ENCODE data around the gene RASAL2. TPM values are rescaled to one million over a fixed set of nuclear protein-coding genes. Genes with fewer than 3 reads are reported as not detected.
"Not testable (repeated sequence)": the region's sequence is repeated elsewhere in the genome, so short reads cannot be mapped to it uniquely, and the experiment has no call there.

RASAL2 gene
- total RNA-seq, 8 experiments from 2014 or later: 8.0 to 36.6 (median 23.7) TPM

- Histone ChIP-seq H3K4me1 (replicated peaks in 1 of 2) (peaks cover 11 to 17% of the 10 kb centered on the region in 2 donors), H3K4me3 (no peak overlapping the region), H3K27ac (no peak overlapping the region)
- in situ Hi-C loops (cut with MboI; ENCODE audit: low pct_unique_long_range_greater_than_20kb in 2 of 9, low sequenced_read_pairs in 9 of 9, unreplicated experiment in 9 of 9): no loop called here
- WGBS, 10 experiments: 83 to 100% (median 100%) methylated on average over 1 of the region's 1 CpG; no CpG with 5 or more reads in 2 of the 10 experiments
- ATAC-seq (replicated peaks in 6 of 8): no peak
Measured at GRCh38 chr1:178385662-178386061, 291.8 kb downstream of the RASAL2 start.

DNA sequence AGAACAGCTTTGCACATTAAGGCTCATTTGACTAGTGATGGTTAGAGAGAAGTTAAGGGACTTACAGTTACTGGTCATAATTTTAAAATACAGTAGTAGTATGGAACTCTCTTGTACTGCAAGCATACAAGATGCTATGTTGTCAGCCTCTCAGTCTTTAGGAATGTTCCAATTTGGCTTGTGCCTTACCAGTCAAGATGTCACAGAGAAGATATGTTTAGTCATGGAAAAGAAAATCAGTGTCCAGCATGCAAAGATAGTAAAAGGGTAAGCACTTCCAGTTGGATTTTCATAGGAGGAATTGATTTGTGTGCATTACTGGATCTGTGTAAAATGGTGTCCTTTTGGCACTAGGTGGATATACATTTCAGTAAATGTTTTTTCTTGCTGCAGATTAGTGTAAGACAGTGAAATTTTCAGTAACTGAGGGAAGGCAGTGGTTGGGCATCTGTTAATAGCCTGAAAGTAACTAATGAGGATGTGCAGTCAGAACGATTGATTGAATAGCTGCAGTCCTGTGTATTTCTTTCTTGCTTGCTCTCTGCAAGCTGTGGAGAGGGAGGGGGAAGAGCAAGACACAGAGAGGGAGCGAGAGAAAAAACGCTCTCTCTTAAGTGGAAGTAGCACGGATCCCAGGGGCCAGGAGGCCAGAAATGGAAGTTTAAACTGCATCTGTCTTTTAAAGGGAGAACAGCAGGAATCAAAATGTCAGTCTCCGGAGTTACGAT is 294.7 kb downstream of the RASAL2 start:
- no peak overlapping the region for H3K27ac ChIP-seq
- WGBS, 10 experiments: 19 to 68% (median 43%) methylated on average over 1 to 6 of the region's 6 CpGs
- in situ Hi-C loops (cut with MboI; ENCODE audit: low pct_unique_long_range_greater_than_20kb in 2 of 9, low sequenced_read_pairs in 9 of 9, unreplicated experiment in 9 of 9): no loop called here
- H3K4me3 ChIP-seq: peak overlapping the region in 1 of 5 donors; percentile 4
- ATAC-seq (replicated peaks in 6 of 8): peak in 7 of 8 experiments; percentile 33 to 97 (median 93)
- peaks cover 11 to 17% of the 10 kb centered on the region in 2 donors for H3K4me1 ChIP-seq (replicated peaks in 1 of 2)

GRCh38 chr1:178389441-178389840 is 295.5 kb downstream of the RASAL2 start:
- Histone ChIP-seq H3K4me3 (no peak overlapping the region), H3K27ac (no peak overlapping the region), H3K4me1 (replicated peaks in 1 of 2) (peaks cover 11 to 17% of the 10 kb centered on the region in 2 donors)
- in situ Hi-C loops (cut with MboI; ENCODE audit: low pct_unique_long_range_greater_than_20kb in 2 of 9, low sequenced_read_pairs in 9 of 9, unreplicated experiment in 9 of 9): no loop called here
- ATAC-seq (replicated peaks in 6 of 8): peak in 1 of 8 experiments; percentile 31

- ATAC-seq (replicated peaks in 6 of 8); in situ Hi-C loops (cut with MboI; ENCODE audit: low pct_unique_long_range_greater_than_20kb in 2 of 9, low sequenced_read_pairs in 9 of 9, unreplicated experiment in 9 of 9); H3K27ac ChIP-seq; H3K4me3 ChIP-seq: not testable (repeated sequence)
- 77 to 98% (median 91%) methylated on average over 4 to 8 of the region's 8 CpGs for WGBS, 10 experiments
- H3K4me1 ChIP-seq (replicated peaks in 1 of 2): peaks cover 11 to 17% of the 10 kb centered on the region in 2 donors
Measured at GRCh38 chr1:178390280-178390679, 296.4 kb downstream of the RASAL2 start.

DNA sequence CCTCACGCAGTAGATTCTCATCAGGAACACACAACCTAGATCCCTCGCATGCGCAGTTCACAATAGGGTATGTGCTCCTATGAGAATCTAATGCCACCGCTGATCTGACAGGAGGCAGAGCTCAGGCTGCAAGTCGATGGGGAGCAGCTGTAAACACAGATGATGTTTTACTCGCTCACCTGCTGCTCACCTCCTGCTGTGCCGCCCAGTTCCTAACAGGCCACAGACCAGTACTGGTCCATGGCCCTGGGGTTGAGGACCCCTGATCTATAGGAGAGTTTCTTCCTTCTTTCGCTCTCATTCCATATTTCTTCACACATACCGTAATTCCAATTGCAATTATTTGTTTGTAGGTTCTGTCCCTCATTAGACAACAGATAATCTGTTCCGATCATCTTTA is 299.5 kb downstream of the RASAL2 start:
- no peak for ATAC-seq (replicated peaks in 6 of 8)
- 60 to 100% (median 90%) methylated on average over 1 to 10 of the region's 10 CpGs for WGBS, 10 experiments
- in situ Hi-C loops (cut with MboI; ENCODE audit: low pct_unique_long_range_greater_than_20kb in 2 of 9, low sequenced_read_pairs in 9 of 9, unreplicated experiment in 9 of 9): no loop called here
- H3K4me3 ChIP-seq: no peak overlapping the region
- no peak overlapping the region for H3K27ac ChIP-seq
- H3K4me1 ChIP-seq (replicated peaks in 1 of 2): peaks cover 7 to 13% of the 10 kb centered on the region in 2 donors

DNA sequence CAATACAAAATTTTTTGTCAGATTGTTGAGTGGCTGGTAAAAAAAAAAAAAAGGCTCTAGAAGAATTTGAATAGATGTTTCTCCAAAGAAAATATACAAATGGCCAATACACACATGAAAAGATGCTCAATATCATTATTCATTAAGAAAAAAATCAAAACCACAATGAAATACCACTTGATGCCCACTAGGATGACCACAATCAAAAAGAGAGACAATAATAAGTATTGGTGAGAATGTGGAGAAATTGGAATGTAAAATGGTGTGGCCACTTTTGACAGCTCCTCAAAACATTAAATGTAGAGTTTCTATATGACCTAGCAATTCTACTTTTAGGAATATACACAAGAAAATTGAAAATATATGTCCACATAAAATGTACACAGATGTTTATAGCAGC is 302.9 kb downstream of the RASAL2 start:
- no peaks in the 10 kb centered on the region for H3K4me1 ChIP-seq (replicated peaks in 1 of 2)
- no peak for ATAC-seq (replicated peaks in 6 of 8)
- in situ Hi-C loops (cut with MboI; ENCODE audit: low pct_unique_long_range_greater_than_20kb in 2 of 9, low sequenced_read_pairs in 9 of 9, unreplicated experiment in 9 of 9): no loop called here

DNA sequence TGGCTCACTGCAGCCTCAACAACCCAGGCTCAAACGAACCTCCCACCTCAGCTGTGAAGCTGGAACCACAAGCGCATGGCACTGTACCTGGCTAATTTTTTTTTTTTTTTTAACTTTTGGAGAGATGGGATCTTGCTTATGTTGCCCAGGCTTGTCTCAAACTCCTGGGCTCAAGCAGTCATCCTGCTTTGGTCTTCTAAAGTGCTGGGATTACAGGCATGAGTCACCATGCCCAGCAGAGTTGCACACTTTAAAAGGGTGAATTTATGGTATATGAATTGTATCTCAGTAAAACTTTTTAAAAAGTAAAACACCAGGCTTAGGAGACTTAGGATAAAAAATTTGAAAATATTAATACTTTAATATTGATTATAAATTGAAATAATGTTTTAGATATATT is 303.8 kb downstream of the RASAL2 start:
- 78 to 100% (median 96%) methylated on average over 1 to 2 of the region's 2 CpGs; no CpG with 5 or more reads in 6 of the 10 experiments for WGBS, 10 experiments
- in situ Hi-C loops (cut with MboI; ENCODE audit: low pct_unique_long_range_greater_than_20kb in 2 of 9, low sequenced_read_pairs in 9 of 9, unreplicated experiment in 9 of 9): no loop called here
- peak in 1 of 8 experiments; percentile 28 for ATAC-seq (replicated peaks in 6 of 8)

More for the DNA sequence above, 302.9 kb downstream of the RASAL2 start:
- Histone ChIP-seq H3K27ac (no peak overlapping the region), H3K4me3 (no peak overlapping the region)

DNA sequence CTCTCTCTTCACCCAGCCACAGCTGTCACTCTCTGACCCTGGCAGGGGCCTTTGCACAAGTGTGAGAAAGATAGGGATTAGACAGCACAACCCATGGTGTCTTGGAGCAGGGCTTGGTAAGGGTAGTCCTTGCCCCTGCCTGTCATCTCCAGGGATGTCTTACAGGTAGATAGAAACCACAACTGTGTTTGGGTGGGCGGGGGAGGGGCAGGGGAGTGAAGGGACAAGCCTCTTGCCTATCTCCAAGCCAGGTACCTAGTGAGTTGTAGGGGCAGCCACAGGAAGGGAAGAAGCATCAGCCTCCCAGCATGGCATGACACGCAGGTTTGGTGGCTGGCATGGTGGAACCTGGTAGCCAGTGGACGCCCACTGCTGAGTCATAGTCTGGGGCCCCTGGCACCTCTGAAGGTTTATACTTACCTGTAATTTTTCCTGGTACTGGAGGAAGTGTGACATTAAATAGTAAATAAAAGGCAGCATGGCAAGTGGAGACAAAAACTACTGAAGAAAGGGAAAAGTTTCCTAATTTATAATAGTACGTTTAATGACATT is 305.3 kb downstream of the RASAL2 start:
- ATAC-seq (replicated peaks in 6 of 8): no peak
- in situ Hi-C loops (cut with MboI; ENCODE audit: low pct_unique_long_range_greater_than_20kb in 2 of 9, low sequenced_read_pairs in 9 of 9, unreplicated experiment in 9 of 9): no loop called here
- WGBS, 10 experiments: 83 to 100% (median 99%) methylated on average over 1 to 4 of the region's 4 CpGs; no CpG with 5 or more reads in 1 of the 10 experiments
- Histone ChIP-seq H3K4me3 (no peak overlapping the region), H3K27ac (no peak overlapping the region), H3K4me1 (replicated peaks in 1 of 2) (no peaks in the 10 kb centered on the region)

More for the DNA sequence above, 303.8 kb downstream of the RASAL2 start:
- Histone ChIP-seq H3K4me1 (replicated peaks in 1 of 2) (no peaks in the 10 kb centered on the region), H3K27ac (no peak overlapping the region), H3K4me3 (no peak overlapping the region)

DNA sequence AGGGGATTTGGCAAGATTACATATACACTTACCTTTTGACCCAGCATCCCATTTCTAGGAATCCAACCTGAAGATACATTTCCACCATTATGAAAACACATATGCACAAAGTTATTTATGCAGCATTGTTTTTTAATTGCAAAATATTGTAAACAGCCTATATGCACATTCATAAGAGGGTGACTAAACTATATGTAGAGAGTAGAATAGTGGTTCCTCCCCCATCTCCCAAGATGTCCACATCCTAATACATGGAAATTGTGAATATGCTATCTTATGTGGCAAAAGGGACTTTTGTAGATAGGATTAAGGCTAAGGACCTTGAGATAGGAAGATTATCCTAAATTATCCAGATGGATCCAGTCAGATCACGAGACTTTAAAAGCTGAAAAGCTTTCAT is 311.2 kb downstream of the RASAL2 start:
- WGBS, 10 experiments: 50 to 100% (median 89%) methylated on average over 1 of the region's 1 CpG; no CpG with 5 or more reads in 1 of the 10 experiments
- in situ Hi-C loops (cut with MboI; ENCODE audit: low pct_unique_long_range_greater_than_20kb in 2 of 9, low sequenced_read_pairs in 9 of 9, unreplicated experiment in 9 of 9): no loop called here
- Histone ChIP-seq H3K4me3 (no peak overlapping the region), H3K27ac (no peak overlapping the region), H3K4me1 (replicated peaks in 1 of 2) (peaks cover 0 to 3% of the 10 kb centered on the region in 2 donors)
- ATAC-seq (replicated peaks in 6 of 8): peak in 3 of 8 experiments; percentile 38 to 78 (median 69)

DNA sequence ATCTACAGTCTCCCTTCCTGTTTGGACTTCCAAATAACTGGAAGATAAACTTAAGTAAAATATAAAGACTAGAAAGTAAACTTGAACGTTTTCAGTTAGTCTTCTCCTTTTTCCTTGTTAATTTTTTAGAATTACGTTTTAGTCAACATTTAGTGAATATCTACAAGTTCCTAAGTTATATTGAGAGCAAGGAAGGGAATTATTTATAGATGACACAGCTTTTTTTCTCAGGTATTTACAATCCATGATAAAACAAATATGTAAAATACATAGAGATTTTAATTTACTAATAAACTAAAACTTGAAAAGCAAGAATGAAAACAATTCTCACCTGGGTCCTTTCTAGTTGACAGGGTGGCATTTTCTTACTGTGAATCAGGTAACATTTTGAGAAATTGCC is 313.3 kb downstream of the RASAL2 start:
- Histone ChIP-seq H3K4me1 (replicated peaks in 1 of 2) (peaks cover 0 to 3% of the 10 kb centered on the region in 2 donors), H3K27ac (no peak overlapping the region), H3K4me3 (no peak overlapping the region)
- in situ Hi-C loops (cut with MboI; ENCODE audit: low pct_unique_long_range_greater_than_20kb in 2 of 9, low sequenced_read_pairs in 9 of 9, unreplicated experiment in 9 of 9): no loop called here
- ATAC-seq (replicated peaks in 6 of 8): no peak
- 51 to 87% (median 71%) methylated on average over 1 to 2 of the region's 2 CpGs; no CpG with 5 or more reads in 1 of the 10 experiments for WGBS, 10 experiments

DNA sequence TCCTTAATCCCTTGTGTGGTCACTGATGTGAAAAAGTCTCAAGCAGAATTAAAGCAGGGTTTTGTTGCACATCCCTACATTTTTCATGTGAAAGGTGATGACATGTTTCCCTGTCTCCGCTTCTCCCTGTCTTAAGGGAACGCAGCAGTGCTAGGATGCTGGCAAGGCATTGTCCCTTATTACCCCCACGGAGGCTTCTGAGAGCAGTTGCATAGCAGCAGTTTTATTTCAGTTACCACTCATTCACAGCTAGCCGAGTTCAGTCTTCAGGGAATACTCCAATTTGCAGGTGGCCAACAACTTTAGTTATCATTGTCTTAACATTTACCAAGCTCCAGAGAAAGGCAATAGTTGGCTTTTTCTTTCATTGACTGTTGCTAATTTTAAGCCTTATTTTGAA is 313.8 kb downstream of the RASAL2 start:
- ATAC-seq (replicated peaks in 6 of 8): peak in 5 of 8 experiments; percentile 78 to 98 (median 89)
- 17 to 100% (median 37%) methylated on average over 1 to 4 of the region's 4 CpGs; no CpG with 5 or more reads in 1 of the 10 experiments for WGBS, 10 experiments
- H3K27ac ChIP-seq: no peak overlapping the region

GRCh38 chr1:178408871-178409270 is 315.0 kb downstream of the RASAL2 start:
- no peak overlapping the region for H3K27ac ChIP-seq
- in situ Hi-C loops (cut with MboI; ENCODE audit: low pct_unique_long_range_greater_than_20kb in 2 of 9, low sequenced_read_pairs in 9 of 9, unreplicated experiment in 9 of 9): no loop called here
- no peak for ATAC-seq (replicated peaks in 6 of 8)
- no peak overlapping the region for H3K4me3 ChIP-seq
- WGBS, 10 experiments: 80 to 100% (median 95%) methylated on average over 1 to 2 of the region's 2 CpGs; no CpG with 5 or more reads in 6 of the 10 experiments
- H3K4me1 ChIP-seq (replicated peaks in 1 of 2): peaks cover 0 to 3% of the 10 kb centered on the region in 2 donors

More for the DNA sequence above, 313.8 kb downstream of the RASAL2 start:
- H3K4me3 ChIP-seq: no peak overlapping the region
- in situ Hi-C loops (cut with MboI; ENCODE audit: low pct_unique_long_range_greater_than_20kb in 2 of 9, low sequenced_read_pairs in 9 of 9, unreplicated experiment in 9 of 9): no loop called here
- peaks cover 0 to 3% of the 10 kb centered on the region in 2 donors for H3K4me1 ChIP-seq (replicated peaks in 1 of 2)

- WGBS, 10 experiments: 80 to 100% (median 92%) methylated on average over 1 to 2 of the region's 2 CpGs; no CpG with 5 or more reads in 1 of the 10 experiments
Measured at GRCh38 chr1:178409541-178409940, 315.6 kb downstream of the RASAL2 start.

More at GRCh38 chr1:178409541-178409940, 315.6 kb downstream of the RASAL2 start:
- H3K27ac ChIP-seq: no peak overlapping the region
- in situ Hi-C loops (cut with MboI; ENCODE audit: low pct_unique_long_range_greater_than_20kb in 2 of 9, low sequenced_read_pairs in 9 of 9, unreplicated experiment in 9 of 9): no loop called here
- ATAC-seq (replicated peaks in 6 of 8): no peak
- peaks cover 0 to 3% of the 10 kb centered on the region in 2 donors for H3K4me1 ChIP-seq (replicated peaks in 1 of 2)
- H3K4me3 ChIP-seq: no peak overlapping the region

All from motor neuron (in vitro differentiated cells).